ENCODE data around the gene LUC7L.
"Not testable (repeated sequence)": the region's sequence is repeated elsewhere in the genome, so short reads cannot be mapped to it uniquely, and the experiment has no call there.

The LUC7L gene

DNA sequence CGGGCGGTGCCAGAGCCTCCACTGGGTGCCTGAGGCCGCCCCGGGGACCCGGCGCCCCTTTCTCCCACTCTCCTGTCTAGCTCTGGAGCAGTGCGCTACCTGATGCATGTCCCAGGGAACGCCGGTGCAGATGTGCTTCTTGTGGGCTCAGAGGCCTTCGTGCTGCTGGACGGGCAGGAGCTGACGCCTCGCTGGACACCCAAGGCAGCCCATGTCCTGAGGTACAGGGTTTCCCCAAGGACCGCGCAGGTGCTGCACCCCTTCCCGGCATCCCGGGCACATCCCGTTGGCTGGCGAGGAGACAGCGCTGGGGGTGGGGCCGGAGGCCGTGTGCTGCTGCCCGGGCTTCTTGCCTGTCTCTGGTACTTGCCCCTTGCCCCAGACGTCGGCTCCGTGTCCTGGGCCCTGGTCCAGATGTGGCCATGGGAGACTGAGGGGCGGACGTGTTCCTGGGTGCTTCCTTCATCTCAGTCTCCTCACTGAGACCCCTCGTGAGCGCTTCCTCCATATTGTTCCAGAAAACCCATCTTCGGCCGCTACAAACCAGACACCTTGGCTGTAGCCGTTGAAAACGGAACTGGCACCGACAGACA, 34.0 kb upstream of the LUC7L start:
- DNase-seq (ENCODE audit: low read depth), result no peak

DNA sequence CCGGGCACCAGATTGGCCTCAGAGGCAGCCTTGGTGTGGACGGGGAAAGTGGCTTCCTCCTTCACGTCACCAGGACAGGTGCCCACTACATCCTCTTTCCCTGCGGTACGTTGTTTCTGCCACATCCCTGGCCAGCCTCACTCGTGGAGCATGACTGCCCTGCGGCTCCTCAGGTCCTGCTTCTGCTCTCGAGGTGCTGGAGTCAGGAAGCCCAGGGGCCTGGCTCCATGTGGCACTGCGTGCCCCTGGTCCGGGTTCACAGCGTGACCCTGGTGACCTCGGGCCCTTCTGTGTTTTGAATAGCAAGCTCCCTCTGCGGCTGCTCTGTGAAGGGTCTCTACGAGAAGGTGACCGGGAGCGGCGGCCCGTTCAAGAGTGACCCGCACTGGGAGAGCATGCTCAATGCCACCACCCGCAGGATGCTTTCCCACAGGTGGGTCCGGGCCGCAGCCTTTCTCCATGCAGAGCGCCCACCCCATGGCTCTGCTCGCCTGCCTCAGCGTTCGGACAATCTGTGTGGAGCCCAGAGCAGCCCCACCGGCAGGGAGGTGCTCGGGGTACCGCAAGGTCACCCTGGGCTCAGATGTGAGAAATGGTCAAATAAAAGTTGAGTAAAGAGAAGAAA, 33.0 kb upstream of the LUC7L start:
- DNase-seq (ENCODE audit: low read depth), result no peak

DNA sequence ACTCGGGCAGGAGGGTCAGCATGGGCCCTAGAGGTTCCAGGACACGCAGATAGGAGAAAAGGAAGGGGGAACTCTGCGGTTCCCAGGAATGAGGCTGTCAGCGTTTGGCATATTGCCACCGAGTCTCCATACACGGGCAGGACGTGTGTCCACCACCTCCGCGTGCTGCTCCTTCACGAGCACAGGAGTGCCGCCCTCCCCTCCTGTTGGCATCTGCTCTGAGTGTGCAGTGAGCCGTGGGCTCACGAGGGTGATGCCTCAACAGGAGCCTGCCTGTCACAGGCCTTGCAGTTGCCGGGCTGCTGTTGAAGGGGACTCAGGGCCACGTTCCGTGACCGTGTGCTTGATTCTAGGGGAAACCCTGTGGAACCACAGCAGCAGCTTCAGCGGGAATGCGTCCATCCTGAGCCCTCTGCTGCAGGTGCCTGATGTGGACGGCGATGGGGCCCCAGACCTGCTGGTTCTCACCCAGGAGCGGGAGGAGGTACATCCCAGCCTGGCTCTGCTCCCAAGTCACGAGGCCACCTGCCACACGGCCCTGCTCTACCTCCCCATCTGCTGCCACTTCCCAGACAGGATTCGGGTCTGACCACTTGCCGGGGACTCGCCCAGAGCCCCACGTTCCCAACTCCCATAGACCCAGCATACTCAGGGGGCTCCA, 31.9 kb upstream of the LUC7L start:
- no peak for DNase-seq (ENCODE audit: low read depth)

DNA sequence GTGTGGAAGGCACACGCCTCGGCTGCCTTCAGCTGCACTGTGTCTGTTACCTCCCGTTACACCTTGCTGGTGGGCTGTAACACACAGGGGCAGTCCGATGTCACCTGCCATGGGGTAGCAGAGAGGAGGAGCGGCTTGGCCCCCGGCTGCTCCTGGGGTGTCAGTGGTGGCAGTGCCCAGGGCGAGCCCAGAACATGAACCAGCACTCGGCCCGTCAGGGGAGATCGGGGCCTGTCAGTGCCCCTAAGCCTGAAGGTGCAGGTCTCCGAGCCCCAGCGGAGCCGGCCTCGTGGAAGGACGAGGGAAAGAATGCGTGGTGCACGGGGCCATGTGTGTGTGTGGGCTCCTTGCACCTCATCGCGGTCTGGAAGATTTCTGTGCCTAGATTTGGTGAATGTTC, 31.1 kb upstream of the LUC7L start:
- no peak for DNase-seq (ENCODE audit: low read depth)

DNA sequence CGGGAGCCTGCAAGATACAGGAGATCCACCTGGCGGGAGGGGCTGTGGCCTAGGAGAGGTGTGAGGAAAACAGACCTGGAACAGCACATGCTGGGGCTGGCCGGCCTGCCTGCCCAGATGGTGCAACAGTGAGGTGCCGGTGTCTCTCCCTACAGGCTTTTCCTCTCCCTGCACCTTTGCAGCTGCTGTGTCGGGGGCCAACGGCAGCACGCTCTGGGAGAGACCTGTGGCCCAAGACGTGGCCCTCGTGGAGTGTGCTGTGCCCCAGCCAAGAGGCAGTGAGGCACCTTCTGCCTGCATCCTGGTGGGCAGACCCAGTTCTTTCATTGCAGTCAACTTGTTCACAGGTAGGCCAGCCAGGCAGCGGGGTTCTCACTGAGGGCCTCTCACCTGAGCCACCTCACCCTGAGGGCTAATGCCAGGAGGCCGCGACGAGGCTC, 30.6 kb upstream of the LUC7L start:
- DNase-seq (ENCODE audit: low read depth), result no peak

DNA sequence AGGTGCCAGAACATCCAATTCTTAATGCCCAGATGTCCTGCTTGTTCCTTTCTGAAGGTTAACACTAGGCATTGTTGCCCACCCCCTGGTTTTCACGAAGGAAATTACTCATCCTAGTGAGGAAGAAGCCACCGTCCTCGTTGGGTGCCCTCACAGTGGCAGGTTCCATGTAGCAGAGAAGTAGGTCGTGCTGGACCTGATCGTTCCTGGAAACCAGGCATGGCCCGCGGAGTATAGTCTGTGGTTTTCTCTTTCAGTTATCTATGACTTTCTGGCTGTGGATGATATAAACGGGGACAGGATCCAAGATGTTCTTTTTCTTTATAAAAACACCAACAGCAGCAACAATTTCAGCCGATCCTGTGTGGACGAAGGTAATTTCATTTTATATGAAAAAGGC, 30.0 kb upstream of the LUC7L start:
- no peak for DNase-seq (ENCODE audit: low read depth)

DNA sequence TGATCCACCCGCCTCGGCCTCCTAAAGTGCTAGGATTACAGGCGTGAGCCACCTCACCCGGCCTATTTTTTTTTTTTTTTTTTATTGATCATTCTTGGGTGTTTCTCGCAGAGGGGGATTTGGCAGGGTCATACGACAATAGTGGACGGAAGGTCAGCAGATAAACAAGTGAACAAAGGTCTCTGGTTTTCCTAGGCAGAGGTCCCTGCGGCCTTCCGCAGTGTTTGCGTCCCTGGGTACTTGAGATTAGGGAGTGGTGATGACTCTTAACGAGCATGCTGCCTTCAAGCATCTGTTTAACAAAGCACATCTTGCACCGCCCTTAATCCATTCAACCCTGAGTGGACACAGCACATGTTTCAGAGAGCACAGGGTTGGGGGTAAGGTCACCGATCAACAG, 28.8 kb upstream of the LUC7L start:
- not testable (repeated sequence) for DNase-seq (ENCODE audit: low read depth)

DNA sequence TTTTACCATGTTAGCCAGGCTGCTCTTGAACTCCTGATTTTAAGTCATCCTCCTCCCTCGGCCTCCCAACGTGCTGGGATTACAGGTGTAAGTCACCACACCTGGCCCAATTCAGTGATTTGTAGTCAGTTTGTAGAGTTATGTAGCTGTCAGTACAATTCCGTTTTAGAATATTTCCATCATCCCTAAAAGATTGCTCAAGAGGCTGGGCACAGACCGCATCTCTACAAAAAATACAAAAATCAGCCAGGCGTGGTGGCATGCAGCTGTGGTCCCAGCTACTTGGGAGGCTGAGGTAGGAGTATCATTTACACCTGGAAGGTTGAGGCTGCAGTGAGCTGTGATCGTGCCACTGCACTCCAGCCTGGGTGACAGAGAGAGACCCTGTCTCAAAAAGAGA, 25.9 kb upstream of the LUC7L start:
- DNase-seq (ENCODE audit: low read depth), result no peak

DNA sequence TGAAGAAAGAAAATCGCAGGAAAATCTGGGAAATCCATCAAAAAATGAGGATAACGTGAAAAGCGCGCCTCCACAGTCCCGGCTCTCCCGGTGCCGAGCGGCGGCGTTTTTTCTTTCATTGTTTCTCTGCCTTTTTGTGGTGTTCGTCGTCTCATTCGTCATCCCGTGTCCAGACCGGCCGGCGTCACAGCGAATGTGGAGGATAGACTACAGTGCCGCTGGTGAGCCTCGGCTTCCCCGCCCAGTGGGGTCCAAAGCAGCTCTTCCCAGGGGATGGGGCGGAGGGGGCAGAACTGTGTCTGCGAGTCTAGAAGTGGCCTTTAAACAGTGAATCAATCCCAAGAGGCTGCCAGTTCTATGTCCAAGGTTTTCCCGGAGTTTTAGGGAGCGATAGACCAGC, 25.2 kb upstream of the LUC7L start:
- DNase-seq (ENCODE audit: low read depth), result no peak

DNA sequence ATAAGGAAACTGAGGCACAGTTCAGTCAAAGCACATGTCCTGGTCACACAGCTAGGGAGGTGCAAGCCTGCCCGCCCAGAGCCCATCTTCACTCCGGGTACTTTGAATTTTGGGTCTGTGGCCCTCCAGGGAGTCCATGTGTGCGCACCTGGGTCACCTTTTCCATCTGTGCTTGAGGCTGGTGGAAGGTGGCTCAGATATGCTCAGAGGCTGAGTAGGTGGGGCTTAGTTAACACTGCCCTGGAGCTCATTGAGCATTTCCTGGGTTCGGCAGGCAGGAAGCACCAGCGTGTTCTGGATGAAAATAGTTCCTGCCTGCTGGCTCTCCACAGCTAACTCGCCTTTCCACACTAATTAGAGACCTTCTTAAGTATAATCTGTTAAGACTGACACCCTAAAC, 24.6 kb upstream of the LUC7L start:
- no peak for DNase-seq (ENCODE audit: low read depth)

DNA sequence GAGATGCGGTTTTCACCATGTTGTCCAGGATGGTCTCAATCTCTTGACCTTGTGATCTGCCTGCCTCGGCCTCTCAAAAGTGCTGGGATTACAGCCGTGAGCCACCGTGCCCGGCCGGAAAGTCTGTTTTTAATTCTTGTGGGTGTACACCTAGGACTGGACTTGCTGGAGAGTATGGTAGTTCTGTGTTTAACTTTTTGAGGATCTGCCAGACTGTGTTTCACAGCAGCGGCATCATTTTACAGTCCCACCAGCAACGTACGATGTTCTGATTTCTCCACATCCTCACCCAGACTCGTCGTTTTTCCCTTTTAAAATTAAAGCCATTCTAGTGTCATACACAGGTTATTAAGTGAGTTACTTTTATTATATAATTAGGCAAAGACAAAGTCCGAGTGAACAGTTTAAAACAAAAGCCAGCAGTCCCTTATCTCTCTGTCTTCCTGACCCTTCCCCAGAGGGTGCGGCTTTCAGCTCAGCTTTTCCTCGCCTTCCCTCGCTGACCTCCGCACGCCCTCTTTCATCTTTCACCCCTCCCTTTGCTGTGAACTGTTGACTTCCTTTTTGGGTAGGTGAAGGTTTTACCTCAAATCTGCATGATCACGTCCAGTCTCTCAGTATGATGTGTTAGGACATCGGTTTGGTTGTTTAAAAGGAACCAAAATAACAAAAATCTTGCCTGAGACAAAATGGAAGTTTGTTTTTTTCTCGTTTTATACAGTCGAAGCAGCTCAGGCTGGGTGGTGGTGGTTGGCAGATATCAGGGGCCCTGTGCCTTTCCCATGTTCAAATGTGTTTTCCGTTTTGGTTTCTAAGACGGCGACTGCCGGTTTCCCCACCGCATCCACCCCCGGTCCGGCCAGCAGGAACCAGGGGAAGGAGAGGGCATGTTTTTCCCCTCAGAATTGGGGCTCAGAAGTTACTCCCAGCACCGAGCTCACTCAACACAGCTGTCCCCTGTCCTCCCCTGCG, 23.4 kb upstream of the LUC7L start:
- DNase-seq (ENCODE audit: low read depth), result no peak

DNA sequence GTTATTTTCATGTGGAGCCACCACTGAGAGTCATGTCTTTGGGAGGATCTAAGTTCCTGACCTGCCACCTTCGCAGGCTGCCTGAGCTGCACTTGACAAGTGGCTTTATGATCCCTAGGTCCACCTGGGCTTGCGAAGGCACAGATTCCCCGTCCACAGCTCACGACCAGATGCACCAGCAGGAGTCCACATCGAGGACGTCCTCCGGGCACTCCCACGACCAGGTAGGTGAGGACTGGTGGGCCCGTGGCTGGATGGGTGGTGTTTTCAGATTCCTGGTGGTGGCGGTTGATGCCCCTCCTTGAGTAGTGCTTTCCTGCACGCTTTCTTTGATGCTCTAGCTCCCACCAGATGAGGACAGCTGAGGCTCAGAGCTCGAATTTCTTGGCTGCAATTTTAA, 20.2 kb upstream of the LUC7L start:
- DNase-seq (ENCODE audit: low read depth), result no peak

DNA sequence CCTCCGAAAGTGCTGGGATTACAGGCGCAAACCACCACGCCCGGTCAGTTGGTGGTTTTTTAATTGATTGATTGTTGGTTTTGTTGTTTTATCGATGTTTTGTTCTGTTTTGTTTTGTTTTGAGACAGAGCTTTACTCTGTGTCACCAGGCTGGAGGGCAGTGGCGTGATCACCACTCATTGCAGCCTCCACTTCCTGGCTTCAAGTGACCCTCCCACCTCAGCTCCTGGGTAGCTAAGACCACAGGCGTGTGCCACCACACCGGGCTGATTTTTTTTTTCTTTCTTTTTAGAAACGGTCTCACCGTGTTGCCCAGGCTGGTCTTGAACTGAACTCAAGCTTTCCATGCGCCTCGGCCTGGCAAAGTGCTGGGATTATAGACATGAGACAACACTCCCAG, 17.8 kb upstream of the LUC7L start:
- no peak for DNase-seq (ENCODE audit: low read depth)

DNA sequence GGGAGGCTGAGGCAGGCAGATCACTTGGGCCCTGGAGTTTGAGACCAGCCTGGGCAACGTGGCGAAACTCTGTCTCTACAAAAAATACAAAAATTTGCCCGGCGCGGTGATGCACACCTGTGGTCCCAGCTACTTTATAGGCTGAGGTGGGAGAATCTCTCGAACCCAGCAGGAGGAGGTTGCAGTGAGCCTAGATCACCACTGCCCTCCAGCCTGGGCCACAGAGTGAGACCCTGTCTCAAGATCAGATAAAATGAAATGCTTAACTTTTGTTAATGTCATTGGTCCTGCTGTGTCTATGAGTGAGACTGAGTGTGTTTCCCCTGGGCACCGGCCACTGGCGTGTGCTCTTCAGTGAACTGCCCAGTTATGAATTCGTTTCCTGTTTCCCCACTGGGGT, 15.9 kb upstream of the LUC7L start:
- no peak for DNase-seq (ENCODE audit: low read depth)

DNA sequence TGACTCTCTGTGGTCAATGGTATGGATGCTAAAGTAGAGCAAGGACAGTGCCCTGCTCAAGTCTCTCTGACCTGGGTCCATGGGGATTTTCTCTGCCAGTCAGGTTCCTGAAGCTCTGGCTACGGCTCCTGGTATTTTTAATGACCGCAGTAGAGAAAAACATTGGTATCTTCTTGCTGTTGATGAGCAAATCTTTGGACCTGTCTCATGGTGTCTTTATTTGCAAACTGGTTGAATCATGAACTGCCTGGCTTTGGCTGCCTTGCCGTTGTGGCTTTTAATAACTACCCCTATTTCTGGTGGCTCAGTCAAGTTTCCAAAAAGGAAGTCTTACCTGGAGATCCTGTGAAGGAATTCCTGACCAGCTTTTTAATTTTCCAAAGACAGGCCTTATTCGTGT, 14.1 kb upstream of the LUC7L start:
- DNase-seq (ENCODE audit: low read depth), result no peak

DNA sequence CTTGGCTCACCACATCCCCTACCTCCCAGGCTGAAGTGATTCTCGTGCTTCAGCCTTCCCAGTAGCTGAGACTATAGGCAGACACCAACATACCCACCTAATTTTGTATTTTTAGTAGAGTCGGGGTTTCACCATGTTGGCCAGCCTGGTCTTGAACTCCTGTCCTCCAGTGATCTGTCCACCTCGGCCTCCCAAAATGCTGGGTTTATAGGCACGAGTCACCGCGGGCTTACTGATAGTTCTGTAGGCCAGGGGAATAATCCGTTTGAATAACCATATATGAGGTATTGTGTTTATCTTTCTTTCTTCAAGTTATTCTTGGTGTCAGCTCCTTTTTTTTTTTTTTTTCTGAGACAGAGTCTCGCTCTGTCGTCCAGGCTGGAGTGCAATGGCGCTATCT, 13.0 kb upstream of the LUC7L start:
- no peak for DNase-seq (ENCODE audit: low read depth)

DNA sequence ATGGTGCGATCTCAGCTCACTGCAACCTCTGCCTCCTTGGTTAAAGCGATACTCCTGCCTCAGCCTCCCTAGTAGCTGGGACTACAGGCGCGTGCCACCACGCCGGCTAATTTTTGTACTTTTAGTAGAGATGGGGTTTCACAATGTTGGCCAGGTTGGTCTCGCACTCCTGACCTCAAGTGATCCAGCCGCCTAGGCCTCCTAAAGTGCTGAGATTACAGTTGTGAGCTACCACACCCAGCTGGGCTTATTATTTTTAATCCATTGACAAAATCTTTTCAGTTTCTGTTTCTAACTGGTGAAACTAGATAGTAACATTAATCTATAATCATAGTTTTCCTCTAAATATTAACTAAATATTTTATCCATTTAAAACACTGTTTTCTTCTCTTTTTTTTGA, 11.3 kb upstream of the LUC7L start:
- no peak for DNase-seq (ENCODE audit: low read depth)

DNA sequence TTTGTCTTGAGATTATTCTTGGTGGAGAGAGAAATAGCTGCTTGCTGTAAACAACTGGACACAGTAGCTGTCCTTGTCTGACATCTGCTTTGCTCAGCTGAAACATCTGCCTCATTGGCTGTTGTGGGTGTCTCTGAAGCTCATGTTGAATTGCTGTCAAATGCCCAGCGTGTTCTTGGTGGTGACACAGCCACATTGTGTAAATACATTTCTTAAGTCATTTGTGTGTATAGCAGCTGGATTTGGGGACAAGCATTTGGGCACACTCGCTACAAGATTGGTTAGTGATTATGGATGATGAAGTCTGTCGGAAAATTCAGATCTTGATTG, 10.7 kb upstream of the LUC7L start:
- DNase-seq (ENCODE audit: low read depth), result no peak

DNA sequence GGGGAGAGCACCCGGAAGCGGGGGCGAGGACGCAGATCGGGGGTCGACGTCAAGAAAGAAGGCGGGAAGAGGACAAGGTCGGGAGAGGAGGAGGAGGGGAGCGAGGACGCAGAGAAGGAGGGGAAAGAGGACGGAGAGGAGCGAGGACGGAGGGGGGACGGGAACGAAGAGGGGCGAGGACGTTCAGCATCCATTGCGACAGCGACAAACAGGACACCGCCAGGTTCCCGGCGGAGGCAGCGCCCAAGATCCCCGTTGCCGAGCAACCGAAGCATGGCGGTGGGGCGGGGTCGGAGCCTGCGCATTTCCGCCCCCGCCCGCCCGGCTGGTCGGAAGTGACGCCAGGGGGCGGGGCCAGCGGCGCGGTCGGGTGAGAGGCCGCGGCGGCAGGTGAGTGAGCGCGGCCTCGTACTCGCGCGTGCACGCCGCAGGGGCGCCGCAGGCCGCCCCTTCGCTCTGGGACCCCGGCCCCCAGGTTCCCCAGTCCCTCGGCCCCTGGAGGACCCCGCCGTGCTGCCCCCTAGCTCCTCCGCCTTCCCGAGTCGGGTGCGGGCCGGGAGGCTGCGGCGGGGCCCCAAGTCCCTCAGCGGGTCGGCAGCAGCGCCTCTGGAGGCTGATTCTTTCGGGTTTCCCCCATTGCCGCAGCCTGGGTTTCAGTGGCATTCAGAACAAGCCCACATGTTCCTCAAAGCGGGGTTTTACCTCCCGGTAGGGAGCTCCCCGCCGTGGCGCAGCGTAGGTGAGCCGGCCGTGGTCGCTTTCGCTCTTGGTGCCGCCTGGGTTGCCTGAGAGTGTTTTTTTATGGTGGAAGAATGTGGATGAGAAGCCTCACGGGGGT, 5.4 kb upstream of the LUC7L start, which contains the start of gene FAM234A:
Gene FAM234A, plus strand, starts transcription at position 354 of the 838 bp plus-strand sequence. CDS start 19,593 bp downstream, outside the sequence.
- DNase-seq (ENCODE audit: low read depth), result peak; percentile 97

DNA sequence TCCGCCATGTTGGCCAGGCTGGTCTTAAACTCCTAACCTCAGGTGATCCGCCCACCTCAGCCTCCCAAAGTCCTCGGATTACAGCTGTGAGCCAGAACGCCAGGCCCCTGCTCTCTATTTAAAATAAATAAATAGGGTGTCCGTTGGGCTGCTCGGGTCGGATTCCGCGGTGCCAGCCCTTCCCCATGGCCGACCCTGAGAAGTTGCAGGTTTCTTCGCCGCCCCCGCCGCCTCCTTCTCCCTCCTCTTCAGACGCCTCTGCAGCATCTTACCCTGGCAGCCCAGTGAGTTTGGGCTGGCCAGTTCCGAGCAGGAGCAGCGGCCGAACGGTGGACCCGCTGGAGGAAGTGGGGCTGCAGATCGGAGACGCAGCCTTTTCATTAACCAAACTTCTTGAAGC, 1.7 kb upstream of the LUC7L start:
- no peak for DNase-seq (ENCODE audit: low read depth)

DNA sequence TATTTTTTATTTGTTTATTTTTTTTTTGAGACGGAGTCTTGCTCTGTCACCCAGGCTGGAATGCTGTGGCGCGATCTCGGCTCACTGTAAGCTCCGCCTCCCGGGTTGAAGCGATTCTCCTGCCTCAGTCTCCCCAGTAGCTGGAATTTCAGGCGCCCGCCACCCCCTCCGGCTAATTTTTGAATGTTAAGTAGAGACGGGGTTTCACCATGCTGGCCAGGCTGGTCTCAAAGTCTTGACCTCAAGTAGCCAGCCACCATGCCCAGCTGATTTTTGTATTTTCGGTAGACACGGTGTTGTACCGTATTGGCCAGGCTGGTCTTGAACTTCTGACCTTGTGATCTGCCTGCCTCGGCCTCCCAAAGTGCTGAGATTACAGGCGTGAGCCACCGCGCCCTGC, 1.1 kb upstream of the LUC7L start:
- not testable (repeated sequence) for DNase-seq (ENCODE audit: low read depth)
